ENCODE results near the gene C5orf63. TPM values are rescaled to one million over a fixed set of nuclear protein-coding genes. Genes with fewer than 3 reads are reported as not detected.

Gene C5orf63
- total RNA-seq, 1 donor from 2014 or later = 10.1 TPM

- Histone ChIP-seq H3K27me3 (no peaks in the 10 kb centered on the region), H3K9me3 (no peaks in the 10 kb centered on the region), H3K27ac (peak within 1 kb of the TSS; percentile 87), H3K4me3 (peak within 1 kb of the TSS; percentile 92), H3K4me1 (no peaks in the 10 kb centered on the region), H3K36me3 (no peaks in the 10 kb centered on the region)
- ATAC-seq (peak; percentile 99), DNase-seq (peak; percentile 98)
- TF ChIP-seq CTCF (IDR thresholded peaks at IDR 0.05) = peak; percentile 30
- intact Hi-C loops (cut with DNase I) = no loop called here
Observed at GRCh38 chr5:127030259-127031146, 42.8 kb downstream of the C5orf63 start, which contains the start of gene MARCHF3. TSS of gene MARCHF3 (minus strand) at chr5:127030558. CDS start at chr5:126918171, 112,387 bp downstream.

GRCh38 chr5:127029581-127030258 lies 43.6 kb downstream of the C5orf63 start:
- no peaks in the 10 kb centered on the region for H3K36me3 ChIP-seq
- peak; percentile 64 for TF ChIP-seq CTCF (IDR thresholded peaks at IDR 0.05)
- no peaks in the 10 kb centered on the region for H3K9me3 ChIP-seq
- ATAC-seq (peak; percentile 52), DNase-seq (peak; percentile 76)
- peak overlapping the region; percentile 87 for H3K27ac ChIP-seq
- no peaks in the 10 kb centered on the region for H3K4me1 ChIP-seq
- peak overlapping the region; percentile 92 for H3K4me3 ChIP-seq
- intact Hi-C loops (cut with DNase I) = no loop called here
- no peaks in the 10 kb centered on the region for H3K27me3 ChIP-seq

- no peak for TF ChIP-seq CTCF (IDR thresholded peaks at IDR 0.05)
- Histone ChIP-seq H3K4me1 (no peaks in the 10 kb centered on the region), H3K4me3 (peak overlapping the region; percentile 92), H3K27me3 (no peaks in the 10 kb centered on the region), H3K9me3 (no peaks in the 10 kb centered on the region), H3K27ac (no peak overlapping the region), H3K36me3 (no peaks in the 10 kb centered on the region)
- intact Hi-C loops (cut with DNase I) = no loop called here
- ATAC-seq (no peak), DNase-seq (no peak)
Observed at GRCh38 chr5:127028822-127029457, 44.4 kb downstream of the C5orf63 start.

GRCh38 chr5:127027539-127027938 lies 45.8 kb downstream of the C5orf63 start:
- ATAC-seq (no peak), DNase-seq (no peak)
- intact Hi-C loops (cut with DNase I) = no loop called here
- no peaks in the 10 kb centered on the region for H3K9me3 ChIP-seq
- no peak for TF ChIP-seq CTCF (IDR thresholded peaks at IDR 0.05)
- no peak overlapping the region for H3K27ac ChIP-seq
- no peaks in the 10 kb centered on the region for H3K36me3 ChIP-seq
- no peaks in the 10 kb centered on the region for H3K27me3 ChIP-seq
- no peak overlapping the region for H3K4me3 ChIP-seq
- H3K4me1 ChIP-seq = no peaks in the 10 kb centered on the region

- Histone ChIP-seq H3K4me3 (no peak overlapping the region), H3K9me3 (no peaks in the 10 kb centered on the region), H3K27me3 (no peaks in the 10 kb centered on the region), H3K27ac (no peak overlapping the region), H3K36me3 (no peaks in the 10 kb centered on the region), H3K4me1 (no peaks in the 10 kb centered on the region)
- no peak for TF ChIP-seq CTCF (IDR thresholded peaks at IDR 0.05)
- ATAC-seq (no peak), DNase-seq (no peak)
- intact Hi-C loops (cut with DNase I) = no loop called here
Observed at GRCh38 chr5:127026166-127026565, 47.1 kb downstream of the C5orf63 start.
